ENCODE measurements around the gene NT5E.

The NT5E gene

GRCh38 chr6:85470023-85470410, 20.1 kb downstream of the NT5E start:
- no peak overlapping the region for H4K91ac ChIP-seq (ENCODE audit: low read depth, low read length)
- no peaks in the 10 kb centered on the region for H3K9me3 ChIP-seq (ENCODE audit: insufficient read depth, low read depth, low read length)
- no peak overlapping the region for H4K12ac ChIP-seq (ENCODE audit: low read depth, low read length)
- H3K23ac ChIP-seq (ENCODE audit: low read length): no peak overlapping the region
- no peak overlapping the region for H3K14ac ChIP-seq (ENCODE audit: low read length)
- no peak overlapping the region for H2AFZ ChIP-seq (ENCODE audit: insufficient read depth, low read length, poor library complexity)
- H3K9ac ChIP-seq (ENCODE audit: low read length): no peak overlapping the region
- peak; percentile 85 to 87 for DNase-seq
- no peaks in the 10 kb centered on the region for H3K36me3 ChIP-seq (ENCODE audit: control insufficient read depth in 1 of 2, insufficient read depth in 2 of 2, low read length in 2 of 2)
- H3K4me3 ChIP-seq (ENCODE audit: low read depth, low read length): no peak overlapping the region
- no peak overlapping the region for H3K18ac ChIP-seq (ENCODE audit: low read length)
- H3K27me3 ChIP-seq (ENCODE audit: insufficient read depth, low read length): no peaks in the 10 kb centered on the region
- no peak overlapping the region for H3K4me2 ChIP-seq (ENCODE audit: low read length)
- H2BK12ac ChIP-seq (ENCODE audit: low read length): no peak overlapping the region
- WGBS (ENCODE audit: extremely low coverage, insufficient coverage, insufficient read length): no CpG with 5 or more reads among the region's 2 CpGs
- peaks cover 0 to 4% of the 10 kb centered on the region in 2 experiments for H3K4me1 ChIP-seq (ENCODE audit: control insufficient read depth in 1 of 2, insufficient read depth in 2 of 2, low read length in 2 of 2)
- H4K8ac ChIP-seq (ENCODE audit: low read depth, low read length): no peak overlapping the region
- H3K27ac ChIP-seq (ENCODE audit: low read depth, low read length): no peak overlapping the region
- H3K79me1 ChIP-seq (ENCODE audit: low read length): no peaks in the 10 kb centered on the region
- no peaks in the 10 kb centered on the region for H3K79me2 ChIP-seq (ENCODE audit: control insufficient read depth, insufficient read depth, low read length, poor library complexity)
- H3K4ac ChIP-seq (ENCODE audit: low read depth, low read length): no peak overlapping the region
- no peak overlapping the region for H2BK120ac ChIP-seq (ENCODE audit: insufficient read depth, low read length, poor library complexity)
- H2AK5ac ChIP-seq (ENCODE audit: low read length): no peak overlapping the region
- H2BK5ac ChIP-seq (ENCODE audit: low read depth, low read length, poor library complexity): no peak overlapping the region

DNA sequence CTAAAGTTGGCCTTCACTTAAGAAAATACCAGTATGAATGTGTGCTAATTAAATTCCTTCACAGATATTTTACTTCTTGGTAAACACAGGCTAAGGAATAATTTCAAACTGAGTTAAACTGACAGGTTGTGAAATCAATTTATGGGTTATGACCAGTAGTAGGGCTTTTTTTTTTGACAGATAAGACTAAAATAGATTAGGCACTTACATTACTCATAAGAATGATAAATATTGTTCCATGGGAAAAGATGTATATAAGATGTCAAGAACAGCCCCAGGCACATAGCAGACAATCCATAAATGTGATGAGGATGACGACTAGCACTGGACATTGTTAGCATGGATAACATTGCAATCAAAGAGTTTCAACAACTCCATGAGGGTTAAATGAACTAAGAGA, 22.9 kb downstream of the NT5E start:
- H3K9me3 ChIP-seq (ENCODE audit: insufficient read depth, low read depth, low read length): peaks cover 4% of the 10 kb centered on the region
- no CpG with 5 or more reads among the region's 1 CpG for WGBS (ENCODE audit: extremely low coverage, insufficient coverage, insufficient read length)
- peak; percentile 89 to 97 for DNase-seq
- H3K4me2 ChIP-seq (ENCODE audit: low read length): no peak overlapping the region
- no peak overlapping the region for H2AK5ac ChIP-seq (ENCODE audit: low read length)
- no peak overlapping the region for H4K8ac ChIP-seq (ENCODE audit: low read depth, low read length)
- H3K27me3 ChIP-seq (ENCODE audit: insufficient read depth, low read length): no peaks in the 10 kb centered on the region
- H3K4me3 ChIP-seq (ENCODE audit: low read depth, low read length): no peak overlapping the region
- H3K79me1 ChIP-seq (ENCODE audit: low read length): no peaks in the 10 kb centered on the region
- H4K91ac ChIP-seq (ENCODE audit: low read depth, low read length): no peak overlapping the region
- H3K4ac ChIP-seq (ENCODE audit: low read depth, low read length): no peak overlapping the region
- H4K12ac ChIP-seq (ENCODE audit: low read depth, low read length): no peak overlapping the region
- no peak overlapping the region for H3K18ac ChIP-seq (ENCODE audit: low read length)
- no peak overlapping the region for H2BK5ac ChIP-seq (ENCODE audit: low read depth, low read length, poor library complexity)
- H2AFZ ChIP-seq (ENCODE audit: insufficient read depth, low read length, poor library complexity): no peak overlapping the region
- H3K9ac ChIP-seq (ENCODE audit: low read length): no peak overlapping the region
- no peak overlapping the region for H3K14ac ChIP-seq (ENCODE audit: low read length)
- peaks cover 0 to 4% of the 10 kb centered on the region in 2 experiments for H3K4me1 ChIP-seq (ENCODE audit: control insufficient read depth in 1 of 2, insufficient read depth in 2 of 2, low read length in 2 of 2)
- no peaks in the 10 kb centered on the region for H3K79me2 ChIP-seq (ENCODE audit: control insufficient read depth, insufficient read depth, low read length, poor library complexity)
- H2BK120ac ChIP-seq (ENCODE audit: insufficient read depth, low read length, poor library complexity): no peak overlapping the region
- no peaks in the 10 kb centered on the region for H3K36me3 ChIP-seq (ENCODE audit: control insufficient read depth in 1 of 2, insufficient read depth in 2 of 2, low read length in 2 of 2)
- H2BK12ac ChIP-seq (ENCODE audit: low read length): no peak overlapping the region
- H3K23ac ChIP-seq (ENCODE audit: low read length): no peak overlapping the region
- H3K27ac ChIP-seq (ENCODE audit: low read depth, low read length): no peak overlapping the region

DNA sequence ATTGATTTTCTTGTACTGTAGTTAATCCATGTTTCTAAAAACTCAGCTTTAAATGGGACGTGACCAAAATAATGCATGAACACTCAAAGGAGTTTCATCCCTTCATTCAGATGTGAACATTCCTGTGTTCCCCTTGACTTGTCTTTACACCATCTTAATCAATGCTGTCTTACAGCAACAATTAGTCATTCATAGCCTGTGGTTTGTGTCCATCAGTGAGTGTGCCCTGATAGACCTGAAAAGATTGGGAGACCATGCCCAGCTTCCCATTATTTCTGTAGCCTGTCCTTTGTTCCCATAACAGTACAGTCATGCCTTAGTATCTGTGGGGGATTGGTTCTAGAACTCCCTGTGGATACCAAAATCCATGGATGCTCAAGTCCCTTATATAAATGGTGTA, 23.9 kb downstream of the NT5E start:
- Histone ChIP-seq H3K79me1 (ENCODE audit: low read length) (no peaks in the 10 kb centered on the region), H3K27ac (ENCODE audit: low read depth, low read length) (no peak overlapping the region), H3K79me2 (ENCODE audit: control insufficient read depth, insufficient read depth, low read length, poor library complexity) (no peaks in the 10 kb centered on the region), H3K4me2 (ENCODE audit: low read length) (no peak overlapping the region), H3K4me1 (ENCODE audit: control insufficient read depth in 1 of 2, insufficient read depth in 2 of 2, low read length in 2 of 2) (no peaks in the 10 kb centered on the region), H3K18ac (ENCODE audit: low read length) (no peak overlapping the region), H2AFZ (ENCODE audit: insufficient read depth, low read length, poor library complexity) (no peak overlapping the region), H2BK12ac (ENCODE audit: low read length) (no peak overlapping the region), H4K91ac (ENCODE audit: low read depth, low read length) (no peak overlapping the region), H3K36me3 (ENCODE audit: control insufficient read depth in 1 of 2, insufficient read depth in 2 of 2, low read length in 2 of 2) (no peaks in the 10 kb centered on the region), H2AK5ac (ENCODE audit: low read length) (no peak overlapping the region), H3K4me3 (ENCODE audit: low read depth, low read length) (no peak overlapping the region), H3K4ac (ENCODE audit: low read depth, low read length) (no peak overlapping the region), H3K9ac (ENCODE audit: low read length) (no peak overlapping the region), H2BK120ac (ENCODE audit: insufficient read depth, low read length, poor library complexity) (no peak overlapping the region), H3K9me3 (ENCODE audit: insufficient read depth, low read depth, low read length) (peaks cover 4% of the 10 kb centered on the region), H4K8ac (ENCODE audit: low read depth, low read length) (no peak overlapping the region), H2BK5ac (ENCODE audit: low read depth, low read length, poor library complexity) (no peak overlapping the region), H4K12ac (ENCODE audit: low read depth, low read length) (no peak overlapping the region), H3K14ac (ENCODE audit: low read length) (no peak overlapping the region), H3K23ac (ENCODE audit: low read length) (no peak overlapping the region), H3K27me3 (ENCODE audit: insufficient read depth, low read length) (no peaks in the 10 kb centered on the region)
- DNase-seq: no peak
- WGBS (ENCODE audit: extremely low coverage, insufficient coverage, insufficient read length): no CpG with 5 or more reads among the region's 1 CpG

DNA sequence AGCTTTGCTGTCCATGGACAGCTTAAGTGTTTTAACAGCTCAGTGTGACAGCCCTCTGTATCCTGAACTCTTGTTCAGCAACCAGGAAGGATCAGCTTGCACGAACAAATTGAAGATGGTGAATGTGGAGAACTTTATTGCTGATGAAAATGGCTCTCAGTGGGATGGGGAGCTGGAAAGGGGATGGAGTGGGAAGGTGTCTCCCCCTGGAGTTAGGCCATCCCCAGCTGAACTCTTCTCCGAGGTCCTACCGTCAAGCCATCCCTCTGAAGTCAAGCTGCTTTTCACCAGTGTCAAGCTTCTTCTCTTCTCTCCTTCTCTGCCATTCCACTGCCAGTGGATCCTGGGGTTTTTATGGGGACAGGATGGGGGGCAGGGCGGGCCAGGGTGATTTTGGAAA, 26.6 kb downstream of the NT5E start:
- no peak for DNase-seq
- no peaks in the 10 kb centered on the region for H3K4me1 ChIP-seq (ENCODE audit: control insufficient read depth in 1 of 2, insufficient read depth in 2 of 2, low read length in 2 of 2)
- H3K79me2 ChIP-seq (ENCODE audit: control insufficient read depth, insufficient read depth, low read length, poor library complexity): no peaks in the 10 kb centered on the region
- H3K4ac ChIP-seq (ENCODE audit: low read depth, low read length): no peak overlapping the region
- H3K4me2 ChIP-seq (ENCODE audit: low read length): no peak overlapping the region
- H3K27me3 ChIP-seq (ENCODE audit: insufficient read depth, low read length): no peaks in the 10 kb centered on the region
- H3K14ac ChIP-seq (ENCODE audit: low read length): no peak overlapping the region
- H4K91ac ChIP-seq (ENCODE audit: low read depth, low read length): no peak overlapping the region
- no peaks in the 10 kb centered on the region for H3K79me1 ChIP-seq (ENCODE audit: low read length)
- no peak overlapping the region for H4K8ac ChIP-seq (ENCODE audit: low read depth, low read length)
- no peak overlapping the region for H2AFZ ChIP-seq (ENCODE audit: insufficient read depth, low read length, poor library complexity)
- no peak overlapping the region for H3K18ac ChIP-seq (ENCODE audit: low read length)
- H2BK5ac ChIP-seq (ENCODE audit: low read depth, low read length, poor library complexity): no peak overlapping the region
- no peak overlapping the region for H4K12ac ChIP-seq (ENCODE audit: low read depth, low read length)
- H3K23ac ChIP-seq (ENCODE audit: low read length): no peak overlapping the region
- H3K27ac ChIP-seq (ENCODE audit: low read depth, low read length): no peak overlapping the region
- no peaks in the 10 kb centered on the region for H3K36me3 ChIP-seq (ENCODE audit: control insufficient read depth in 1 of 2, insufficient read depth in 2 of 2, low read length in 2 of 2)
- H3K4me3 ChIP-seq (ENCODE audit: low read depth, low read length): no peak overlapping the region
- no peak overlapping the region for H2BK120ac ChIP-seq (ENCODE audit: insufficient read depth, low read length, poor library complexity)
- H3K9me3 ChIP-seq (ENCODE audit: insufficient read depth, low read depth, low read length): peaks cover 4% of the 10 kb centered on the region
- no peak overlapping the region for H3K9ac ChIP-seq (ENCODE audit: low read length)
- H2BK12ac ChIP-seq (ENCODE audit: low read length): no peak overlapping the region
- no CpG with 5 or more reads among the region's 4 CpGs for WGBS (ENCODE audit: extremely low coverage, insufficient coverage, insufficient read length)
- H2AK5ac ChIP-seq (ENCODE audit: low read length): no peak overlapping the region
